GM21381 (cell line): Measurements from ENCODE around the gene PRKCE.
A peak's percentile ranks its signal among the peaks of the same experiment; 100 is the strongest.
"Not testable (repeated sequence)": the region's sequence is repeated elsewhere in the genome, so short reads cannot be mapped to it uniquely, and the experiment has no call there.

Source experiments
- ATAC-seq: cut with Tn5 transposase; IDR thresholded peaks from one replicate; pipeline ENCODE4 v1.9.1; 2021; ENCODE audit warnings: mild to moderate bottlenecking, moderate library complexity; ENCODE audit not compliant: unreplicated experiment

PRKCE gene

DNA sequence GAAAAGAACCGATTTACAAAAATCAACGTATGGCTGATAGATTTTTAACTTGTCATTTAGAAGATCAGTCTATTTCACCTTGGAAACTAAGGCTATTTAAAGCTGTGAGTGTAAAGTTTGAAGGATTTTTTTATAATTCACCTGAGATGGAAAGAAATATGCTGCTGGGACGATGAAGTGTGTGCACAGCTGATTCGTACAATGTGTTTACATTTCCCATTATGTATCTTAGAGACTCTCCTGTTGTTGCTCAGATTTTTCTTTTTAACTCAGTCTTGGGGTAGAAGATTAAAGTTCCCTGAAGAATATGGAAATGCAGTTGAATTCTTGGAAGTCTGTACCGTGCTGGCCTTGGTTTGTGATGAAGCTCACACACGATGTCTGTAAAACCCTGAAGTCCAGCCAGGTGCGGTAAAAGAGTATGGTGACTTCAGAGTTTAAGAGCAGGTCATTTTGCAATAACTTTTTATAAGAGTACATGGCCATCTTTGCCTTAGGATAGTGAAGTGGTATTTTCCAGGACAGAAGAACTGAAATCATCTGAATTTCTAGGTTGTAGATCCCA, 250.1 kb downstream of the PRKCE start:
- ATAC-seq = no peak

DNA sequence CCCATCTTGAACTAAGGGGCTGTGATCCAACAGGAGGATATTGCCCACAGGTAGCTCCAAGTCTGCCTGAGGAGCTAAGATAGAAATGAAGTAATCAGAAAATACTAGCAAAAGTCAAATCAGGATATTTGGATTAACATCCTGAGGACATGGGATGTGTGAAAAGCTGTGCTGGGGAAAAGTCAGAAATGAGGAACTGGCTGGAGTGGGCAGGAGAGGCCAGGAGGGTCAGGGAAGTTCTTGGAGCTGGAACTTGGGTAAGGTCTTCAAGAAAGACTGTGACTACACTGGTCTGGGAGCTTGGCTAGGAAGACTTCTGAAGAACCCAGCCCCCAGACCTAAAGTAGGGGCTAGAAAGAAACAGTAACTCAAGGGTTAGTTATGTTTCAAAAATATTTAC, 250.9 kb downstream of the PRKCE start:
- no peak for ATAC-seq

DNA sequence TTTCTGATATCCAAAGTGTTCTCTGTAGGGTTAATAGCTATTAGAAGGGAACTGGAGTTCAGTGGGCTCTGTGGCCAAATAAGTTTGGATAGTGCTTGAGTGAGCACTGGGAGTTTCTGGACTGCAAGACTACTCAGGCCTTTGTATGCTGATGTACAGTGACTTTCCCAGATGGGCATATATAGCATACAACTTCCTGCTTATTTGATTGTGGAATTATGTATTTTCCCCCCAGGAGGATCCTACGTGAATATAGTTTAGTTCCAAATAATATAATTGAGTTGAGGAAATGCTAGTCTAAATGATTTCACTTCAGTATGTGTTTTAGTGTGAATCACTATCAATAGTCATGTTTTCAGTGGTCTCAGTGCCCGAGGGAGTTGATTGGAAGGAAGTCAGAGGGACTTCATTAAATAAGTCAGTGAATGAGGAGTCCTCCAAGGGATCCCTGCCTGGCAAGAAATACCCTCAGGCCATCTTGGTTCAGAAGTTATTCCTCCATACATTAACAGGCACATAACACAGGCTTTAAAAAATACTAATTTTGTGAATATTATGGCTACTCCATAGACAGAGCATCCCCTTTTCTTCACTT, 251.4 kb downstream of the PRKCE start:
- ATAC-seq = no peak

DNA sequence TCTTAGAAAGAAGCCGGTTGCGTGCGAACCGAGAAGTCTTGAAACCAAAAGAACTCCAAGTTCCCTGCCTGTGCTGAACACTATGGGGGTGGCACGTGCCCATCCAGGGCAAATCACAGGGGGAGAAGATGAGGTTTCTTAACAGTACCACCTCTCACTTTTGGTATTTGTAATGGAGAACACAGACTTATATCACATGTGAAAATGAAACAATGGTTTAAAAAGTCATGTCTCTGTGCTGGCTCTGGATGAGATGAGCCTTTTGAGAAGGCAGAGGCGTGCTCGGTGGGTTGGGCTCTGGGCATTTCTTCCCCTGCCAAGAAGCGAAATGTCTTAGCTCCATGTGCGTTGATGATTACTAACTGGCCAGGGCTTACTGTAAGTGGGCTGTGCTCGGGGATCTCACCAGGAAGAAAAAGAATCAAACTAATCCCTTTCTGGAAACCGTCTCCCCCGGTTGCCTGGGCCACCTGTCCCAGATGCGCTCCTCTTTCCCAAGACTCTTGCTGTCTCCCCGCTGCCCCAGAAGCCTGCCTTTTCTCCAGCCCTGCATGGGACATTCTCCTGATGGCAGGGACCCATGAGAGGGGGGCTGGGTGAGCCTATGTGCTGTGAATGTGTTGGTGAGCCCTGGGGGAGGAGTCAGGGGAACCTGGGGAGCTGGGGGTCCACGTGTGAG, 252.9 kb downstream of the PRKCE start:
- peak; percentile 52 for ATAC-seq

DNA sequence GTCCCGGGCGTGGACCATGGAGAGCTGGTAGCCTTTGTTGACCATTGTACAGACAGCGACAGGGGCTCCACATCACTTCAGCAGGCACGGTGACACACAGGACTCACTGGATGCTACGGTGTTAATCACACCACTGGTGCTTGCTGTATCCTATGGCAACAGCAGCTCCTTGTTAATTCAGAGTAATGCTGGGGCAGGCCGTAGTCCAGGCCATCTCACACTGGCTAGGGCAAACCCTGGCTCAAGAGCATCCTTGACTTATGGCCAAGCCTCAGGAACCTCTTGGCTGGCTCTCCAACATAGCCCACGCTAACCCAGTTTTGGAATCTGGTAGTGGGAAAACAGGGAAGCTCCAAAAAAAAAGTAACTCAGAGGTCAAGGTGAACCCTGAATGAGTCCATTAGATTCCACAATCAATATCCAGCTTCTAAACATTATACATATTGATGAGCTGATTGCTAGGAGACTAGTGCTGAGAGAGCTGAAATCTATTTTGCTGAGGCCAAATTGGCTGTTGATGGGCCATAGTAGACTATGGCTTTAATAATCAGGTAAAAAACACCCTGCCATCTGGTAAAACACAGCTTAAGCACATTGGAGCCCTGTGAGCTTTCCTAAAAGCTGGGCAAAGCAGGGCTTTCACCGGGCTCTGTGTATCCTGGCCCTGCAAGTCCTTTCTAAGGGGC, 253.6 kb downstream of the PRKCE start:
- ATAC-seq = no peak

DNA sequence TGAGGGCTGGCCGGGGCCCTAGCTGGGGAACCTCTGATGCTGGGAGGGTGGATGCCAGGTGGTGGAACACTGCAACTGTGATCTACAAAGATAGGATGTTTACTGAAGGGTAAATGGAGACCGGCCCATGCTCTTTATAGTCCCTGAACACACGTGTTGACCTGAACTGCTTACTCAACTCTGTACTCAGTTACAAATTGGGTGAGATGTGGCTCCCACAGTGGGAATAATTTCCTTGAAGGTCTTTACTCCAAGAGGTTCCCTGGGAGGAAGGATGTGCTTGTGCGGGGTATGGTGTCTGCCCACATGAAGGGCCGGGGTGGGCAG, 254.1 kb downstream of the PRKCE start:
- ATAC-seq = no peak

DNA sequence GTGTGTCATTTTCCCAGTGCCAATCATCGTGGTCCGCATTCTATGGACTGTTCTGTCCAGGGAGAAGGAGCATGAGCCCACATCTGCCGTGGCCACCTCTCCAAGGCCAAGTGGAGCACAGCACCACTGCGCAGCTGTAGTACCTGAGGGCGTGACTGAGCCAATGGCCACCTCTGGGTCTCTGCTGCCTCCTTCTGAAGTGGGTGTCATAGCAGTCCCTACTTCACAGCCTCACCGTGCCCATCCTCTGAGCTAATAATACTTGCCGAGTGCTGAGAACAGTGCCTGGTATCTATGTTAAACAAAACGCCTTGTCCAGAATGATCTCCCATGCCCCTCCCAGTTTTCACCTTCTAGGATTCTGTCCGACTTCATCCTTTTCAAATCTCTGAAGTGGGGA, 256.1 kb downstream of the PRKCE start:
- no peak for ATAC-seq

DNA sequence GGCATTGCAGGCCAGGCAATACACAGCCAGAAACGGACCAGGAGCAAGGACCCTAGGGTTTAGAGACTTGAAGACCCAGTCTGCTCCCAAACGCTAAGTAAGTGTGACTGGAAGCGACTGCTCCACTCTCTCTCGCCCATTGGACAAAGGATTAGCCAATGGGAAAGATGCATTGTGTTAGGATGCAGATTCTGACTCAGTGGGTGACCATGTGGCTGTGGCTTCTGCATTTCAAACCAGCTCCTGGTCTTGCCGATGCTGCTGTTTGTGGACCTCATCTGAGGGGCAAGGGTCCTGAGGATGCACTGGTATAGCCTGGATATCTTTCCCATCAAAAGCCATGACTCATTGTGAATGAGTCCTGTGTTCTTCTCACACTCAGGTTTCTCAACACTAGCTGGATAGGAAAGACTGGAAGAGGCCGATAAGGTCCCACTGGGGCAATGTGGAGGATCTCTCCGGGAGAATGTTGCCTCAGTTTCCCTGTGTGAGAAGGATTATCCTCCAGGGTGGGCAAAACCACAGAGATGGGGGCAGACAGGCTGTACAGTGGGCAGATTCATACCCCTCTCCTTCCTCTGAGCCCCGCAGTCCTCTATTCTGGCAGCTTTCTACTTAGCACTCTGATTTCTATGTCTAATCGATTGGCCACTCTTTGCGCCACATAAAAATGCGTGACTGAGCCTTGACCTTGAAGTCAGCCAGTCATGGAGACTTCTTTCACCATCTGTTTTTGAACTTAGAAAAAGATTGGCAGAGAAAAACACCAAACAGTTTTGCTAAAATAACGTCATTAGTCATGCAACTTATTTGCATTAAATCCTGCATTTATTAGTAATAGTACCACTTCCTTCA, 257.1 kb downstream of the PRKCE start:
- no peak for ATAC-seq

DNA sequence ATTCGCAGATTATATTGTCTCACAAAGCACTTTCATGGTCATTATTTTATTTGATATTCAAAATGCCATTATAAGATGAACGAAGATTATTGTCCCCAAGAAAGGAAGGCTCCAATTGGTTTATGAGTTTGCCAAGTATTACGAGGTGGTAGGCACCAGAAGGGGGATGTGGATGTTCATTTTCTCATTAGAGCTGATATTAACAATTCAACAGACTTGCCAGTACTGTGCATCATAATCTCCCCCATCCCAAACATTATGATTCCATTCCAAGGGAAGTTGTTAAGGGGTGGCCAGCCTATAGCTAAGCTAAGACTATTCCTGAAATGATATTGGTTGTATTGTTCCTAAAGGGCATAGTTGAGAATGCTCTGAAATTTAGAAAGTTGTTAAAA, 257.7 kb downstream of the PRKCE start:
- ATAC-seq = no peak

DNA sequence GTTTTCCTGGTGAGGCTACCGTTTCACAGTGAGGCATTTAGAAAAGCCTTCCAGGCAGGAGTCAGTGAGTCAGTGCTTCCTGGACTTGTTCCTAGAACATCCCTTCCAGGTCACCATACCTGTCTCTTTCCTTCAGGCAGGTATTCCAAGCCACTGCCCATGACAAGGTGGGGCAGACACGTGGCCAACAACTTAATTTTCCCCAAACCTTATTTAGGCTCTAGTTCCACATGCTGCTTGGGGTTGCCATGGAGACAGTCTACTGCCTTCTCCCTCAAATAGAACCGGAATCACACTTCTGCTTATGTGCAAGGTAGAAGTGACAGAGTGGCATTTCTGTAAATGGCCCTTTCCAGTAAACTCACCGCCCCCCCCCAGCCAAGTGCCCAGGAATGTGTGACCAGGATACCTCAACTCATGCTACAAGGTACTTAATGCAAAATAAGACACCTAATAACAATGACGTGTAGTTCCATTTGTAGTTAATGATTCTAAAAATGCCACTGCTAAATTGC, 258.3 kb downstream of the PRKCE start:
- ATAC-seq = peak; percentile 74

DNA sequence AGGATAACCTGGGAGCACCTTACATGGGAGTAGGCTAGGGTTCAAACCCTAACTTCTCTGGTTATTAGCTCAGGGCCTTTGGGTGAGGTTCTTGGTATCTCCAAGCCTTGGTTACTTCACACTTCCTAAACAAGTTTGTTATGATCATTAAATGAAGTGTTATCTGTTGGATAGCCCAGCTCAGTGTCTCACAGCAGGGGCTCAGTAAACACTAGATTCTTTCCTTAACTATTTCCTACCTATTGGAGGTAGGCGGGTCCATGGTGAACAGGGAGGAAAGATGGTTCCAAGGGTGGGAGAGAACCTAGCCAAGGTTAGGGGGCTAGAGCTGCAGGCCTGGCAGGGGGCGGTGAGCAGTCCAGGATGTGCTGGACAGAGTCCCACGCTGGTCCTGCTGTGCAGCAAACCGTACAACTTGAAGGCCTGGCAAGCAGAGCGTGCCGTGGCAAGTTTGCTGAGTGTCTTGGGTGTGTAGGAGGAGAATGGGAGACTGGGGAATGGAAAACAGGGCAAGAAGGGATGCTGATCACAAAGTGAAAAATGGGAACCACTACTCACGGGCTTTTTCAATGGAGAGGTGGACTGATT, 259.1 kb downstream of the PRKCE start:
- no peak for ATAC-seq

DNA sequence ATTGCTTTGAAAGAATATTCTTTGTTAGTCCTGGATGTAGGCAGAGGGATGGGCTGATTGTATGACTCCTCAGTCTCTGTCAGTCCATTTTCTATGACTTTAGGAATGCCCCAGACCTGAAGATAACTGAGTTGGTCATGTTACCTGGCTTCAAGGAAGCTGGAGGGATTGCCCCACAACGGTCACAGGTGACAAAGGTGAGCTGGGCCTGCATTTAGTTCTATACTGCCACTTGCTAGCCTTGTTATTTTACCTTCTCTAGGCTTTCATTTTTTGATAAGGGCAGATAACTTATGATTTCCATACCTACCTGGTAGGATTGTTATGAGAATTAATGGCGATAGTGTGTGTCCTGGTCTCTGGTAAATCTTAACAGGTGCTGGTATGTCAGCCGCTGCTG, 260.1 kb downstream of the PRKCE start:
- no peak for ATAC-seq

DNA sequence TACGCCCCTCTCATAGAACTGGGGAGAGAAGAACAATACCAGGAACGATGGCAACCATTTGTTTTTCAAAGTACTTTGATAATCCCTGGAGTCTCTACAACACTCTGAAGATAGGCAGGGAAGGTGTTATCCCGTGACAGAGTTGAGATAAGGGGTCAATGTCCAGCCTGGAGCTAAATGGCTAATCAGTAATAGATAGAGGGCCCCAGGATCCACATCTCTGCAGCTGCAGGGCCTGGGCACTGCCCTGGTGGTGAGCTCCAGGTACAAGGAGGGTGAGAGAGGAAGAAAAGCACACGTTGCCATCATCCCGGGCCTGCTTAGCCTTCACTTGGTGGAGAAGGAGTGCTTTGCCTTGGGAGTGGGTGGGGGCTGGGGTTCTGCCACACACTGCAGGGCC, 260.6 kb downstream of the PRKCE start:
- no peak for ATAC-seq

DNA sequence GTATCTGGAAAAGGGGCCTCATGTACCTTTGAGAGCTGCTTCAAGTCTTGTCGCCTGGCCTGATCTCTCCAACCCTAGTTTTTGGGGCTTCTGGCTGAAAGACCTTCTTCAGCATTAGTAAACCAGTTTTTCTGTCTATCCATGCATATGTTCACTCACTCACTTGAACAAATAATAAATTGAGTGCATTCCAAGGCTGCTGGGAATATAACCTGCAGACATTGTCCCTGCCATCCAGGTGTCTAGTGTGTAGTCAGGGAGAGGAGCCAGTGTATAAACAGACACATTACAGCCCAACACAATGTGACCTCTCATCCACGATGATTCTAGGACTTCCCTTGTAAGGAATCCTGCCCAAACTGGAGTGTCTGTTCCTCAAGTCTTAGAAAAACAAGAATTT, 262.1 kb downstream of the PRKCE start:
- ATAC-seq = no peak

DNA sequence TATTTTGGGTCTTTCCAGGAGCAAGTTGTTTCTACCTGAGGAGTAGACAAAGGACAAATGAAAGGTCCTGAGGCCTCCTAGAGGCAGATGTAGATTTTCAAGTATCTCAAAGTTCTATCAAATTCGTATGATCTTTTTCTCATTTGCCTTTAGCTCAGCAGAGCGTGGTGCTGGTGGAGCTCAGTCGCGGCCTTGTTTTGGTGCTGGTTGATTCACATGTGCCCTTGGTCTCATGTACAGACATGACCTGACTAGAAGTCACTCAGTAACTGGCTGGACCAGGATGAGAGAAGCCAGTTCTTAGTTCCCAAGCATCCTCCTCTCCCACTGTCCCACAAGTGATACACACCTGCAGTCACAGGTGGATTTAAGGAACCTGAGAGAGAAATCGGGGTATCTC, 264.0 kb downstream of the PRKCE start:
- no peak for ATAC-seq

DNA sequence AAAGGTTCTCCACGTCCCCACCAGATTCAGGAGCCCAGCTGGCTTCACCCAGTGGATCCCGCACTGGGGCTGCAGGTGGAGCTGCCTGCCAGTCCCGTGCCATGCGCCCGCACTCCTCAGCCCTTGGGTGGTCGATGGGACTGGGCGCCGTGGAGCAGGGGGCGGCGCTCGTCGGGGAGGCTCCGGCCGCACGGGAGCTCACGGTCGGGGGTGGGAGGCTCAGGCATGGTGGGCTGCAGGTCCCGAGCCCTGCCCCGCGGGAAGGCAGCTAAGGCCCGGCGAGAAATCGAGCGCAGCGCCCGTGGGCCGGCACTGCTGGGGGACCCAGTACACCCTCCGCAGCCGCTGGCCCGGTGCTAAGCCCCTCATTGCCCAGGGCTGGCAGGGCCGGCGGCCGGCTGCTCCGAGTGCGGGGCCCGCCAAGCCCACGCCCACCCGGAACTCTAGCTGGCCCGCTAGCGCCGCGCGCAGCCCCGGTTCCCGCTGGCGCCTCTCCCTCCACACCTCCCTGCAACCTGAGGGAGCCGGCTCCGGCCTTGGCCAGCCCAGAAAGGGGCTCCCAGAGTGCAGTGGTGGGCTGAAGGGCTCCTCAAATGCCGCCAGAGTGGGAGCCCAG, 266.2 kb downstream of the PRKCE start:
- ATAC-seq = not testable (repeated sequence)

DNA sequence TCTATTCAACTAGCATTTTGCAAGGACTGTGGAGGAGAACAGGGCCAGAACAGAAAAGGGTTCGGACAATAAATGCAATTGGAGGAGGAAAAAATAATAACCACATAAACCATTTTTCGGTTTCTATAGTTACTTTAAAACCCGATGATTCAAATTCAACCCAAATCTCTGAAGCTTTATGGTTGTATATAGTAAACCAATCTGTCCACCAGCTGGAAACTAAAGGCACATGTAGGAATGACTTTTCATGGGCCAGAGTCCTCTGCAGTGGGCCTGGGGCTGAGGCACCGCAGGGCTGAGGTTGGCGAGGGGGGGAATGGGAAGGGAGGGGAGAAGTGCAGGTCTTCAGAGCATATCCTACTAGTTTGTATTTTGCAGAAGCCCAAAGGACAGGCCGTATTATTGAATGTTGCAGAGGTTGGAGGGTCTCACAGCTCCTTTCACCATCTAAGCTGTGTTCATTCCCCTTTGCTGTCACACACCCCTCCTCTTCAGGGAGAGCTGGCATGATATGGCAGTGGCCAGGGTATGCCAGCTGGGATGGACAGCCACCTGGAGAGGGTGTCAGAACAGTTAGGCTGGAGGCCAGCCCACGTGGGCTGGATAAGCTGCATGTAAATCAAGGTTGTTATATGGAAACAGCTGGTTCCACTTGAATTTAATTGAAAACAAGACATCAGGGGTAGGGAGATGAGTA, 267.1 kb downstream of the PRKCE start:
- ATAC-seq = no peak

DNA sequence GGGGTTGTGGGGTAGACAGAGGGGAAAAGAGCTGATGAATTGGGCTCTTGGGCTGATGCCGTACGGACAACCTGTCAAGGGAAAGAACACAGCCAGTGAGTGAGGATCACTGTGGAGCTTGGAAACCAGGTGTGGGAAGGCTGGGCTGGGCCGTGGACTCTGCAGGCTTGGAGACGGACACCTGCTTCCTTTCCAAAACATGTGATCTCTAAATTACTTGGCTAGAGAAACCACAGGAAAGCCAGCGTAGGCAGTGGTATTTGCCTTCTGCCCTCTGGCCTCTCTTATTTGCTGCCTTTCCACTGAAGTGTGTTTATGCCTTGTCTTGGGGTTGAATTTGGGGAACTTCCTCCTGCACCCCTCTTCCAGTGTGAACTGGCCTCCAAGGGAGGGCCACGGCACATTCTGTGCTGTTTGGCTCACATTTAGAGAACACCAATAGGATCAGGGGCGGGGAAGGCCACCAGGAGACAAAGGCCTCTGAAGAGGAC, 267.7 kb downstream of the PRKCE start:
- no peak for ATAC-seq

DNA sequence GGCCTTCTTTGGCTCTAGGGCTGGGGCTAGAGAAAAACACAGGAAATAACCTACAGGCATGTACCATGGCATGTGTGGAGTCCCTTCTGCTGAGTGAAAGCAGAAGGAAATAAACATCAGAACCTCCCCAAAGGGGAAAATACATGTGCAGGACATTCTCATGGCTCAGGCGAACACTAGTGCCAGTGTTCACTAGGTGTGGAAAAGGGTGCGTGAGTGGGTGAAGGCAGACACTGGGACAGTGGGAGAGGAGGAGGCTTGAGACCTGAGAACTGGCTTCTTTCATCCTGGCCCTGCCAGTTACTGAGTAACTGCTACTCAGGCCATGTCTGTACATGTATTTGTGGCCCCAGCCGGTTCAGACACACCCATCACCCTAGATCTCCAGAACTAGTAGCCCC, 268.2 kb downstream of the PRKCE start:
- no peak for ATAC-seq

DNA sequence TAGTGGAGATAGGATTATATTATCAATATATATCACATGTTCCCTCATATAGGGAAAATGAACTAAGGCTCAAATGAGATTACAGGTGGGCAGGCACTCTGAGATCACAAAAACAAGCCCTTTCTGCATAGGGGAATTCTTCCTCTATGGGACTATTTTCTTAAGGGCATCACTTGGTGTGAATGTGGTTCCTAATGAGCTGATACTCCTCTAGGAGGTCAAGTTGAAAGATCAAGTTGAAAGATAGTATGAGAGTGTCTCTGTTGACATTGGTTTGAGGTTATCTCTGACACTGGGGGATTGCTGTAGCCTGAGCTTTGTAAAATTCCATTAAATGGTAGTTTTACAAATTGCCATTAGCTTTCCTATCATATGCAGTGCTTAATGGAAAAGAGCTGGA, 270.4 kb downstream of the PRKCE start:
- no peak for ATAC-seq
